Endothelial cell (in vitro differentiated cells): ENCODE data around the gene SLC22A8. TPM values are rescaled to one million over a fixed set of nuclear protein-coding genes. Genes with fewer than 3 reads are reported as not detected.
A peak's percentile ranks its signal among the peaks of the same experiment; 100 is the strongest.
"Not testable (repeated sequence)": the region's sequence is repeated elsewhere in the genome, so short reads cannot be mapped to it uniquely, and the experiment has no call there.

ENCODE experiments used
- DNase-seq: peaks from one replicate; pipeline ENCODE4 v3.0.0; 2021; ENCODE audit warnings: low spot score
- H3K27ac Mint-ChIP-seq: one replicate; pipeline ENCODE4 v1.8.0; 2021; ENCODE audit warnings: mixed read lengths, inconsistent platforms; ENCODE audit not compliant: unreplicated experiment
- H3K27me3 Mint-ChIP-seq: one replicate; pipeline ENCODE4 v1.8.0; 2021; ENCODE audit warnings: mild to moderate bottlenecking, moderate library complexity, mixed read lengths, inconsistent platforms; ENCODE audit not compliant: unreplicated experiment
- H3K36me3 Mint-ChIP-seq: one replicate; pipeline ENCODE4 v1.8.0; 2021; ENCODE audit warnings: mild to moderate bottlenecking, low read depth, mixed read lengths, inconsistent platforms; ENCODE audit not compliant: unreplicated experiment
- H3K4me1 Mint-ChIP-seq: one replicate; pipeline ENCODE4 v1.8.0; 2021; ENCODE audit warnings: mild to moderate bottlenecking, mixed read lengths, inconsistent platforms; ENCODE audit not compliant: unreplicated experiment
- H3K4me3 Mint-ChIP-seq: one replicate; pipeline ENCODE4 v1.8.0; 2021; ENCODE audit warnings: mild to moderate bottlenecking, mixed read lengths, inconsistent platforms; ENCODE audit not compliant: unreplicated experiment
- H3K9me3 Mint-ChIP-seq: one replicate; pipeline ENCODE4 v1.8.0; 2021; ENCODE audit warnings: mixed read lengths, inconsistent platforms; ENCODE audit not compliant: unreplicated experiment
- CTCF ChIP-seq: fragments of 200-600 bp; sonication (generic); IDR thresholded peaks from one replicate; pipeline ENCODE4 v1.5.0; 2021; ENCODE audit warnings: antibody characterized with exemption; ENCODE audit not compliant: unreplicated experiment
- long read RNA-seq: library from polyadenylated mRNA; unstranded; transcript quantifications from one replicate; pipeline ENCODE4 v2.0.0, GENCODE V29; 2020; ENCODE audit not compliant: unreplicated experiment
- total RNA-seq: library from RNA; stranded (reverse); fragmentation: NEBNext Ultra II Directional; extraction: Animal tissue kit (Norgen Biotek cat#: 25700); gene quantifications from one replicate; pipeline ENCODE4 v1.2.1, GENCODE V29; 2021; ENCODE audit not compliant: unreplicated experiment

The SLC22A8 gene
- not detected for total RNA-seq
- long read RNA-seq, partial matches to known transcripts: 1 of 1 reads
- long read RNA-seq, other reads (novel, unspliced or antisense): 0 of 1 reads

- Mint-ChIP-seq H3K4me1 (no peaks in the 10 kb centered on the region), H3K27me3 (peaks cover 15% of the 10 kb centered on the region), H3K27ac (no peak within 1 kb of the TSS), H3K36me3 (peaks cover 6% of the 10 kb centered on the region), H3K4me3 (no peak within 1 kb of the TSS), H3K9me3 (no peaks in the 10 kb centered on the region)
- TF ChIP-seq CTCF: no peak
- no peak for DNase-seq
Measured at GRCh38 chr11:63015521-63016215, at the start of gene SLC22A8. Gene SLC22A8 (minus strand): TSS chr11:63015841. CDS start chr11:63014958, 883 bp downstream.

- H3K27me3 Mint-ChIP-seq, DNase-seq, H3K27ac Mint-ChIP-seq, H3K4me1 Mint-ChIP-seq, H3K9me3 Mint-ChIP-seq, H3K4me3 Mint-ChIP-seq: not testable (repeated sequence)
- peaks cover 25% of the 10 kb centered on the region for H3K36me3 Mint-ChIP-seq
Measured at GRCh38 chr11:63046203-63046602, 30.6 kb upstream of the SLC22A8 start.

GRCh38 chr11:63042596-63042995 is 27.0 kb upstream of the SLC22A8 start:
- H3K9me3 Mint-ChIP-seq: peaks cover 5% of the 10 kb centered on the region
- H3K36me3 Mint-ChIP-seq: peaks cover 22% of the 10 kb centered on the region
- H3K4me1 Mint-ChIP-seq: peaks cover 2% of the 10 kb centered on the region
- H3K4me3 Mint-ChIP-seq: peak overlapping the region; percentile 18
- TF ChIP-seq CTCF: no peak
- no peak for DNase-seq
- H3K27me3 Mint-ChIP-seq: no peaks in the 10 kb centered on the region
- H3K27ac Mint-ChIP-seq: no peak overlapping the region

GRCh38 chr11:63032457-63032856 is 16.8 kb upstream of the SLC22A8 start:
- H3K9me3 Mint-ChIP-seq: no peaks in the 10 kb centered on the region
- peaks cover 3% of the 10 kb centered on the region for H3K27me3 Mint-ChIP-seq
- no peak for TF ChIP-seq CTCF
- no peak overlapping the region for H3K27ac Mint-ChIP-seq
- no peaks in the 10 kb centered on the region for H3K4me1 Mint-ChIP-seq
- H3K36me3 Mint-ChIP-seq: peaks cover 9% of the 10 kb centered on the region
- no peak overlapping the region for H3K4me3 Mint-ChIP-seq
- DNase-seq: no peak

GRCh38 chr11:63023841-63024648 is 8.4 kb upstream of the SLC22A8 start:
- Mint-ChIP-seq H3K4me3 (no peak overlapping the region), H3K9me3 (no peaks in the 10 kb centered on the region), H3K4me1 (peaks cover 12% of the 10 kb centered on the region), H3K27ac (no peak overlapping the region), H3K36me3 (peaks cover 7% of the 10 kb centered on the region), H3K27me3 (peaks cover 4% of the 10 kb centered on the region)
- peak; percentile 91 for DNase-seq
- peak; percentile 97 for TF ChIP-seq CTCF
